Measurements from ENCODE around the gene LRRC8C.

The LRRC8C gene

GRCh38 chr1:89635825-89636815, 3.2 kb downstream of the LRRC8C start:
- no peak for DNase-seq

- no peak for DNase-seq
Measured at GRCh38 chr1:89637496-89637895, 4.6 kb downstream of the LRRC8C start.

GRCh38 chr1:89640440-89640839, 7.5 kb downstream of the LRRC8C start:
- DNase-seq: no peak

- no peak for DNase-seq
Measured at GRCh38 chr1:89641781-89642180, 8.9 kb downstream of the LRRC8C start.

GRCh38 chr1:89643577-89643976, 10.7 kb downstream of the LRRC8C start:
- DNase-seq: no peak

GRCh38 chr1:89644119-89644814, 11.3 kb downstream of the LRRC8C start:
- no peak for DNase-seq

- DNase-seq: no peak
Measured at GRCh38 chr1:89646259-89646658, 13.3 kb downstream of the LRRC8C start.

GRCh38 chr1:89649783-89650182, 16.9 kb downstream of the LRRC8C start:
- DNase-seq: no peak

- DNase-seq: no peak
Measured at GRCh38 chr1:89652373-89652772, 19.5 kb downstream of the LRRC8C start.

- no peak for DNase-seq
Measured at GRCh38 chr1:89657886-89658285, 25.0 kb downstream of the LRRC8C start.

GRCh38 chr1:89659322-89660081, 26.6 kb downstream of the LRRC8C start:
- DNase-seq: no peak

GRCh38 chr1:89660224-89661061, 27.5 kb downstream of the LRRC8C start:
- DNase-seq: no peak

- DNase-seq: no peak
Measured at GRCh38 chr1:89665941-89666340, 33.0 kb downstream of the LRRC8C start.

GRCh38 chr1:89666640-89667039, 33.7 kb downstream of the LRRC8C start:
- no peak for DNase-seq

- DNase-seq: no peak
Measured at GRCh38 chr1:89667691-89668090, 34.8 kb downstream of the LRRC8C start.

- no peak for DNase-seq
Measured at GRCh38 chr1:89668961-89669360, 36.0 kb downstream of the LRRC8C start.

- DNase-seq: no peak
Measured at GRCh38 chr1:89669441-89669840, 36.5 kb downstream of the LRRC8C start.

- DNase-seq: no peak
Measured at GRCh38 chr1:89670163-89670562, 37.2 kb downstream of the LRRC8C start.

GRCh38 chr1:89670711-89671110, 37.8 kb downstream of the LRRC8C start:
- DNase-seq: no peak

- no peak for DNase-seq
Measured at GRCh38 chr1:89671775-89672488, 39.0 kb downstream of the LRRC8C start.

GRCh38 chr1:89672489-89673183, 39.7 kb downstream of the LRRC8C start:
- no peak for DNase-seq

Measured in activated CD8-positive, alpha-beta memory T cell treated with anti-CD3 and anti-CD28 coated beads, Interleukin-2, amount 50 U/mL, for 48 hours (primary cell).